Prostate gland (tissue), 2 donors: ENCODE measurements around the gene CXCL11. TPM values are rescaled to one million over a fixed set of nuclear protein-coding genes. Genes with fewer than 3 reads are reported as not detected.
"Not testable (repeated sequence)": the region's sequence is repeated elsewhere in the genome, so short reads cannot be mapped to it uniquely, and the experiment has no call there.

Source experiments
- DNase-seq: peaks from one replicate; pipeline ENCODE4 v3.0.0-alpha.2; 2019; ENCODE audit warnings: low spot score
- H3K27ac ChIP-seq, 2 donors: fragments of 200-600 bp; sonication (generic); 2 replicates each; pipeline ENCODE4 v1.5.1; 2017 to 2019
- H3K27me3 ChIP-seq: fragments of 200-600 bp; sonication (generic); replicated peaks from 2 replicates; pipeline ENCODE4 v1.5.1; 2019; ENCODE audit not compliant: insufficient read depth
- H3K36me3 ChIP-seq, 2 donors: fragments of 200-600 bp; sonication (generic); 1 replicate in 1 of 2; 2 replicates in 1 of 2; pipeline versions ENCODE4 v1.5.1 to v1.8.1; 2017 to 2019
- H3K4me1 ChIP-seq: fragments of 200-600 bp; sonication (generic); replicated peaks from 2 replicates; pipeline ENCODE4 v1.5.1; 2019
- H3K4me3 ChIP-seq, 2 donors: fragments of 200-600 bp; sonication (generic); 2 replicates each; pipeline ENCODE4 v1.5.1; 2017 to 2019
- H3K9me3 ChIP-seq: fragments of 200-600 bp; sonication (generic); 2 replicates; pipeline ENCODE4 v1.5.1; 2017
- POLR2A ChIP-seq: fragments of 450-650 bp; IDR thresholded peaks from one replicate; pipeline ENCODE4 v1.6.1; 2016; ENCODE audit warnings: antibody characterized with exemption, mild to moderate bottlenecking
- POLR2AphosphoS5 ChIP-seq: sonication (generic); formaldehyde crosslinking; IDR thresholded peaks from one replicate; pipeline ENCODE4 v1.6.1; 2017; ENCODE audit warnings: antibody characterized with exemption
- WGBS: methylation state at CpG from one replicate; pipeline ENCODE4 v1.1.5; 2018; 5-methylcytosine and 5-hydroxymethylcytosine counted together
- intact Hi-C: fragments of 100-400 bp; cut with DNase I; formaldehyde crosslinking; loops from one replicate; pipeline ENCODE4 v1.14.2; 2022
- total RNA-seq, 2 donors: library from RNA; depleted of rRNA; stranded (reverse); fragments of >200 nt; gene quantifications; one replicate each; pipeline ENCODE4 v1.1.0, GENCODE V29; 2016
- TF ChIP-seq, protein P1 (sequence below), 4 experiments: fragments of 200-600 bp in 2 of 4; fragments of 450-650 bp in 2 of 4; sonication (generic) in 2 of 4; IDR thresholded peaks; 1 replicate in 3 of 4; 2 replicates in 1 of 4; pipeline ENCODE4 v1.5.1; 2016 to 2019; ENCODE audit warnings: antibody characterized with exemption in 4 of 4, mild to moderate bottlenecking in 2 of 4, moderate library complexity in 2 of 4

CXCL11 gene
- total RNA-seq, 2 donors from 2014 or later: 0.23 TPM; not detected in 1

- H3K36me3 ChIP-seq: no peaks in the 10 kb centered on the region
- no peak for DNase-seq
- no peaks in the 10 kb centered on the region for H3K27me3 ChIP-seq
- intact Hi-C loops: no loop called here
- H3K4me1 ChIP-seq: no peaks in the 10 kb centered on the region
- no peak overlapping the region for H3K27ac ChIP-seq
- no peak overlapping the region for H3K4me3 ChIP-seq
- no peaks in the 10 kb centered on the region for H3K9me3 ChIP-seq
- TF ChIP-seq POLR2A (no peak), POLR2AphosphoS5 (no peak)
- TF ChIP-seq, protein P1, sequence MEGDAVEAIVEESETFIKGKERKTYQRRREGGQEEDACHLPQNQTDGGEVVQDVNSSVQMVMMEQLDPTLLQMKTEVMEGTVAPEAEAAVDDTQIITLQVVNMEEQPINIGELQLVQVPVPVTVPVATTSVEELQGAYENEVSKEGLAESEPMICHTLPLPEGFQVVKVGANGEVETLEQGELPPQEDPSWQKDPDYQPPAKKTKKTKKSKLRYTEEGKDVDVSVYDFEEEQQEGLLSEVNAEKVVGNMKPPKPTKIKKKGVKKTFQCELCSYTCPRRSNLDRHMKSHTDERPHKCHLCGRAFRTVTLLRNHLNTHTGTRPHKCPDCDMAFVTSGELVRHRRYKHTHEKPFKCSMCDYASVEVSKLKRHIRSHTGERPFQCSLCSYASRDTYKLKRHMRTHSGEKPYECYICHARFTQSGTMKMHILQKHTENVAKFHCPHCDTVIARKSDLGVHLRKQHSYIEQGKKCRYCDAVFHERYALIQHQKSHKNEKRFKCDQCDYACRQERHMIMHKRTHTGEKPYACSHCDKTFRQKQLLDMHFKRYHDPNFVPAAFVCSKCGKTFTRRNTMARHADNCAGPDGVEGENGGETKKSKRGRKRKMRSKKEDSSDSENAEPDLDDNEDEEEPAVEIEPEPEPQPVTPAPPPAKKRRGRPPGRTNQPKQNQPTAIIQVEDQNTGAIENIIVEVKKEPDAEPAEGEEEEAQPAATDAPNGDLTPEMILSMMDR (IDR thresholded peaks at IDR 0.05): no peak
Measured at GRCh38 chr4:76058302-76058701, 22.4 kb upstream of the CXCL11 start.

- H3K27me3 ChIP-seq: no peaks in the 10 kb centered on the region
- H3K36me3 ChIP-seq: no peaks in the 10 kb centered on the region
- WGBS: 94% methylated on average over 2 of the region's 2 CpGs
- no peaks in the 10 kb centered on the region for H3K9me3 ChIP-seq
- H3K27ac ChIP-seq: no peak overlapping the region
- TF ChIP-seq POLR2A (no peak), POLR2AphosphoS5 (no peak)
- TF ChIP-seq, protein P1 (IDR thresholded peaks at IDR 0.05): no peak
- H3K4me3 ChIP-seq: no peak overlapping the region
- no peaks in the 10 kb centered on the region for H3K4me1 ChIP-seq
- intact Hi-C loops: no loop called here
- no peak for DNase-seq
Measured at GRCh38 chr4:76055421-76055820, 19.6 kb upstream of the CXCL11 start.

- no peaks in the 10 kb centered on the region for H3K9me3 ChIP-seq
- no peaks in the 10 kb centered on the region for H3K4me1 ChIP-seq
- intact Hi-C loops: no loop called here
- no peak overlapping the region for H3K27ac ChIP-seq
- DNase-seq: no peak
- no peaks in the 10 kb centered on the region for H3K36me3 ChIP-seq
- WGBS: 91% methylated on average over 2 of the region's 2 CpGs
- no peaks in the 10 kb centered on the region for H3K27me3 ChIP-seq
- TF ChIP-seq POLR2A: no peak
- no peak overlapping the region for H3K4me3 ChIP-seq
Measured at GRCh38 chr4:76055016-76055415, 19.1 kb upstream of the CXCL11 start.

- Histone ChIP-seq H3K9me3 (no peaks in the 10 kb centered on the region), H3K27ac (no peak overlapping the region), H3K36me3 (no peaks in the 10 kb centered on the region), H3K4me3 (no peak overlapping the region), H3K27me3 (no peaks in the 10 kb centered on the region), H3K4me1 (no peaks in the 10 kb centered on the region)
- no peak for DNase-seq
- 18% methylated on average over 4 of the region's 4 CpGs for WGBS
- intact Hi-C loops: no loop called here
- TF ChIP-seq, protein P1 (IDR thresholded peaks at IDR 0.05): no peak
- no peak for TF ChIP-seq POLR2AphosphoS5
- TF ChIP-seq POLR2A: no peak
Measured at GRCh38 chr4:76053730-76054129, 17.9 kb upstream of the CXCL11 start.

DNA sequence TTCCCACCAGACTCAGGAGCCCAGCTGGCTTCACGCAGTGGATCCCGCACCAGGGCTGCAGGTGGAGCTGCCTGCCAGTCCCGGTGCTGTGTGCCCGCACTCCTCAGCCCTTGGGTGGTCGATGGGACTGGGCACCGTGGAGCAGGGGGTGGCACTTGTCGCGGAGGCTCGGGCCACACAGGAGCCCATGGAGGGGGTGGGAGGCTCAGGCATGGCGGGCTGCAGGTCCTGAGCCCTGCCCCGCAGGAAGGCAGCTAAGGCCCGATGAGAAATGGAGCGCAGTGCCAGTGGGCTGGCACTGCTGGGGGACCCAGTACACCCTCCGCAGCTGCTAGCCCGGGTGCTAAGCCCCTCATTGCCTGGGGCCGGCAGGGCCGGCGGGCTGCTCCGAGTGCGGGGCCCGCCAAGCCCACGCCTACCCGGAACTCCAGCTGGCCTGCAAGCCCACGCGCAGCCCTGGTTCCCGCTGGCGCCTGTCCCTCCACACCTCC, 14.7 kb upstream of the CXCL11 start:
- 85% methylated on average over 21 of the region's 27 CpGs for WGBS

DNA sequence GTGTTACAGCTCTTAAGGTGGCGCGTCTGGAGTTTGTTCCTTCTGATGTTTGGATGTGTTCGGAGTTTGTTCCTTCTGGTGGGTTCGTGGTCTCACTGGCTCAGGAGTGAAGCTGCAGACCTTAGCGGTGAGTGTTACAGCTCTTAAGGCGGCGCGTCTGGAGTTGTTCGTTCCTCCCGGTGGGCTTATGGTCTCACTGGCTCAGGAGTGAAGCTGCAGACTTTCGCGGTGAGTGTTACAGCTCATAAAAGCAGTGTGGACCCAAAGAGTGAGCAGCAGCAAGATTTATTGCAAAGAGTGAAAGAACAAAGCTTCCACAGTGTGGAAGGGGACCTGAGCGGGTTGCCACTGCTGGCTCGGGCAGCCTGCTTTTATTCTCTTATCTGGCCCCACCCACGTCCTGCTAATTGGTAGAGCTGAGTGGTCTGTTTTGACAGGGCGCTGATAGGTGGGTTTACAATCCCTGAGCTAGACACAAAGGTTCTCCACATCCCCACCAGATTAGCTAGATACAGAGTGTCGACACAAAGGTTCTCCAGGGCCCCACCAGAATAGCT, 14.1 kb upstream of the CXCL11 start:
- H3K27me3 ChIP-seq, H3K27ac ChIP-seq, H3K36me3 ChIP-seq, DNase-seq, H3K4me3 ChIP-seq, H3K9me3 ChIP-seq, H3K4me1 ChIP-seq, intact Hi-C loops: not testable (repeated sequence)
- 63% methylated on average over 17 of the region's 17 CpGs for WGBS

More for the DNA sequence above, 14.7 kb upstream of the CXCL11 start:
- intact Hi-C loops, H3K36me3 ChIP-seq, DNase-seq, H3K27me3 ChIP-seq, H3K4me1 ChIP-seq, H3K27ac ChIP-seq, H3K9me3 ChIP-seq, H3K4me3 ChIP-seq: not testable (repeated sequence)

- intact Hi-C loops, H3K27me3 ChIP-seq, DNase-seq, H3K27ac ChIP-seq, H3K4me3 ChIP-seq, H3K4me1 ChIP-seq, H3K36me3 ChIP-seq, H3K9me3 ChIP-seq: not testable (repeated sequence)
- WGBS: 96% methylated on average over 4 of the region's 4 CpGs
Measured at GRCh38 chr4:76044686-76045085, 8.8 kb upstream of the CXCL11 start.

DNA sequence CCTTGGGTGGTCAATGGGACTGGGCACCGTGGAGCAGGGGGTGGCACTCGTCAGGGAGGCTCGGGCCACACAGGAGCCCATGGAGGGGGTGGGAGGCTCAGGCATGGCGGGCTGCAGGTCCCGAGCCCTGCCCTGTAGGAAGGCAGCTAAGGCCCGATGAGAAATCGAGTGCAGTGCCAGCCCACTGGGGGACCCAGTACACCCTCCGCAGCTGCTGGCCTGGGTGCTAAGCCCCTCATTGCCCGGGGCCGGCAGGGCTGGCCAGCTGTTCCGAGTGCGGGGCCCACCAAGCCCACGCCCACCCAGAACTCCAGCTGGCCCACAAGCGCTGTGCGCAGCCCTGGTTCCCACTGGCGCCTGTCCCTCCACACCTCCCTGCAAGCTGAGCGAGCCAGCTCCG, 7.4 kb upstream of the CXCL11 start:
- H3K4me1 ChIP-seq, H3K27me3 ChIP-seq, DNase-seq, H3K4me3 ChIP-seq, intact Hi-C loops, H3K27ac ChIP-seq, H3K36me3 ChIP-seq, H3K9me3 ChIP-seq: not testable (repeated sequence)
- 98% methylated on average over 15 of the region's 18 CpGs for WGBS

DNA sequence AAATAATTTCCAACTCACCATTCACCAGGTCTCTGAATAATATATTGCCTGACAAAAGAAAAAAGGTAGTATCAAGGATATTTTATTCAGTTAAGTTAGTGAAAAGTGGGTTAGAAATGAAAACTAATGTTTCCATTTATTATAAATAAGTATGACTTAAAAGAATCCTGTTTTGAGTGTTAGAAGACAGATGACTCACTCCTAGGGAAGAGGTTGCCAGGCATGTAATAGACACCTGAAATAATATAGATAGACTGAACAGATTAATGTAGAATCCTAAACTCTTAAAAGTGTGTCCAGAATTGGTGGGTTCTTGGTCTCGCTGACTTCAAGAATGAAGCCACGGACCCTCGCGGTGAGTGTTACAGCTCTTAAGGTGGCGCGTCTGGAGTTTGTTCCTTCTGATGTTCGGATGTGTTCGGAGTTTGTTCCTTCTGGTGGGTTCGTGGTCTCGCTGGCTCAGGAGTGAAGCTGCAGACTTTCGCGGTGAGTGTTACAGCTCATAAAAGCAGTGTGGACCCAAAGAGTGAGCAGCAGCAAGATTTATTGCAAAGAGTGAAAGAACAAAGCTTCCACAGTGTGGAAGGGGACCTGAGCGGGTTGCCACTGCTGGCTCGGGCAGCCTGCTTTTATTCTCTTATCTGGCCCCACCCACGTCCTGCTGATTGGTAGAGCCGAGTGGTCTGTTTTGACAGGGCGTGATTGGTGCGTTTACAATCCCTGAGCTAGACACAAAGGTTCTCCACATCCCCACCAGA, 6.5 kb upstream of the CXCL11 start:
- H3K4me1 ChIP-seq, H3K36me3 ChIP-seq, H3K27ac ChIP-seq, H3K27me3 ChIP-seq, H3K4me3 ChIP-seq, intact Hi-C loops, DNase-seq, H3K9me3 ChIP-seq: not testable (repeated sequence)
- WGBS: 58% methylated on average over 13 of the region's 18 CpGs
